ENCODE data around the gene SEMA6B. TPM values are rescaled to one million over a fixed set of nuclear protein-coding genes. Genes with fewer than 3 reads are reported as not detected.

Gene SEMA6B
- total RNA-seq, 2 donors from 2014 or later = 28.9 to 67.8 TPM

DNA sequence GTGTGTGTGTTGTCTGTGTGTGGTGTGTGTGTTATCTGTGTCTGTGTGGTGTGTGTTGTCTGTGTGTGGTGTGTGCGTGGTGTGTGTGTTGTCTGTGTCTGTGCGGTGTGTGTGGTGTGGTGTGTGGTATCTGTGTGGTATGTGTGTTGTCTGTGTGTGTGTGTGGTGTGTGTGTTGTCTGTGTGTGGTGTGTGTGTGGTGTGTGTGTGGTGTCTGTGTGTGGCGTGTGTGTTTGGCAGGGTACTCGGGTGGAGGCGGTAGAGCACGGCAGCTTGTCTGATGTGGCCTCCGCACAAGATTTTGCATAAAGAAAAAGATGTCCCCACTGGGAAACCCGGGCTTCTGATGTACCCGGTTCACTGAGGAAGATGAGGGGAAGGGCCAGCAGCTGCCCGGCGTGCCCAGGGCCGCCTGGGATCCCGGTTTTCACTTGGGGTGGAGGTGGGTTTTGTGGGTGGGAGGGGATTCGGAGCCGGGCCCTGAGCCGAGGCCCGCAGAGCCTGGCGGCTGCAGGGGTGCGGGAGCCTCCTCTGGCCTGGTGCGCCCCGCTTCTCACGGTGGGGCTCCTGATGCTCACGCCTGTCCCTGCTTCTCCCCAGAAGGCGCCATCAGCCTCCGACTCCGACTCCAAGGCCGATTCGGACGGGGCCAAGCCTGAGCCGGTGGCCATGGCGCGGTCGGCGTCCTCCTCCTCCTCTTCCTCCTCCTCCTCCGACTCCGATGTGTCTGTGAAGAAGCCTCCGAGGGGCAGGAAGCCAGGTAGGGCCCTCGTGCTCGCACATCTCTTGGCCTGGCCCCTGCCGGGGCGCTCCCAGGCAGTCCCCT, 66.2 kb downstream of the SEMA6B start:
- Histone ChIP-seq H3K27me3 (ENCODE audit: control insufficient read depth, insufficient read depth, low read length, poor library complexity, severe bottlenecking) (no peaks in the 10 kb centered on the region), H3K27ac (ENCODE audit: low read depth, low read length) (no peak overlapping the region), H3K36me3 (ENCODE audit: control insufficient read depth, insufficient read depth, low read length) (peaks cover 61% of the 10 kb centered on the region), H3K9me3 (ENCODE audit: control insufficient read depth, low read length) (no peaks in the 10 kb centered on the region), H3K9ac (ENCODE audit: extremely low read depth, low read length, poor library complexity, severe bottlenecking) (no peak overlapping the region), H3K4me3 (ENCODE audit: low read length) (no peak overlapping the region), H3K4me1 (ENCODE audit: control insufficient read depth, insufficient read depth, low read length) (no peaks in the 10 kb centered on the region)
- Mint-ChIP-seq H3K36me3 (ENCODE audit: low read depth) (peaks cover 41% of the 10 kb centered on the region), H3K27ac (no peak overlapping the region), H3K4me3 (no peak overlapping the region), H3K9me3 (no peaks in the 10 kb centered on the region), H3K27me3 (ENCODE audit: insufficient read depth) (no peaks in the 10 kb centered on the region), H3K4me1 (no peaks in the 10 kb centered on the region)
- WGBS, 2 experiments (ENCODE audit: insufficient coverage in 1 of 2, insufficient read length in 1 of 2) = 94 to 95% methylated on average over 28 to 41 of the region's 41 CpGs
- TF ChIP-seq, protein P1, sequence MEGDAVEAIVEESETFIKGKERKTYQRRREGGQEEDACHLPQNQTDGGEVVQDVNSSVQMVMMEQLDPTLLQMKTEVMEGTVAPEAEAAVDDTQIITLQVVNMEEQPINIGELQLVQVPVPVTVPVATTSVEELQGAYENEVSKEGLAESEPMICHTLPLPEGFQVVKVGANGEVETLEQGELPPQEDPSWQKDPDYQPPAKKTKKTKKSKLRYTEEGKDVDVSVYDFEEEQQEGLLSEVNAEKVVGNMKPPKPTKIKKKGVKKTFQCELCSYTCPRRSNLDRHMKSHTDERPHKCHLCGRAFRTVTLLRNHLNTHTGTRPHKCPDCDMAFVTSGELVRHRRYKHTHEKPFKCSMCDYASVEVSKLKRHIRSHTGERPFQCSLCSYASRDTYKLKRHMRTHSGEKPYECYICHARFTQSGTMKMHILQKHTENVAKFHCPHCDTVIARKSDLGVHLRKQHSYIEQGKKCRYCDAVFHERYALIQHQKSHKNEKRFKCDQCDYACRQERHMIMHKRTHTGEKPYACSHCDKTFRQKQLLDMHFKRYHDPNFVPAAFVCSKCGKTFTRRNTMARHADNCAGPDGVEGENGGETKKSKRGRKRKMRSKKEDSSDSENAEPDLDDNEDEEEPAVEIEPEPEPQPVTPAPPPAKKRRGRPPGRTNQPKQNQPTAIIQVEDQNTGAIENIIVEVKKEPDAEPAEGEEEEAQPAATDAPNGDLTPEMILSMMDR (conservative IDR thresholded peaks at IDR 0.05) = no peak
- DNase-seq = no peak

Other genes with a start within 250 kb of the SEMA6B start
- gene STAP2, start 220.9 kb downstream of the SEMA6B start, total RNA-seq = 10 to 100 TPM; 12.7 to 13.3 TPM
- gene MPND, start 216.1 kb downstream of the SEMA6B start, total RNA-seq = 10 to 100 TPM; 51.5 to 55.9 TPM
- 10 to 100 TPM; 76.8 to 77.0 TPM for gene SH3GL1, start 159.1 kb downstream of the SEMA6B start, total RNA-seq
- 10 to 100 TPM; 70.7 to 76.9 TPM for gene CHAF1A, start 157.0 kb downstream of the SEMA6B start, total RNA-seq
- gene UBXN6, start 101.9 kb downstream of the SEMA6B start, total RNA-seq = 10 to 100 TPM; 31.2 to 36.9 TPM
- gene HDGFL2, start 87.4 kb downstream of the SEMA6B start, total RNA-seq = 100 to 1,000 TPM; 117 TPM
- under 1 TPM; 0.33 to 0.66 TPM for gene PLIN4, start 41.2 kb downstream of the SEMA6B start, total RNA-seq
- 1 to 10 TPM; 3.7 to 3.9 TPM for gene PLIN5, start 24.5 kb downstream of the SEMA6B start, total RNA-seq
- 1 to 10 TPM in 1 of 2 donors, under 1 TPM in 1; 0.86 to 1.4 TPM for gene LRG1, start 19.6 kb downstream of the SEMA6B start, total RNA-seq
- gene TNFAIP8L1, start 79.8 kb upstream of the SEMA6B start, total RNA-seq = 10 to 100 TPM; 18.1 to 25.5 TPM
- 10 to 100 TPM; 58.7 to 64.0 TPM for gene MYDGF, start 110.7 kb upstream of the SEMA6B start, total RNA-seq
- 10 to 100 TPM; 36.8 to 48.8 TPM for gene DPP9, start 164.2 kb upstream of the SEMA6B start, total RNA-seq
- gene FEM1A, start 232.1 kb upstream of the SEMA6B start, total RNA-seq = 10 to 100 TPM; 15.8 to 16.0 TPM